Cortex of kidney (tissue), 1 donor: Measurements from ENCODE around the gene TEAD1.
A peak's percentile ranks its signal among the peaks of the same experiment; 100 is the strongest.

Source experiments
- DNase-seq: peaks from one replicate; lab custom pipeline; 2025; lab: John Stamatoyannopoulos, UW

TEAD1 gene

GRCh38 chr11:12673924-12674570 is at the start of gene TEAD1:
Gene TEAD1, plus strand, starts transcription at chr11:12674421.
- peak; percentile 76 for DNase-seq

- DNase-seq: no peak
These were observed 49.6 kb upstream of the TEAD1 start for GRCh38 chr11:12624595-12624994.

- no peak for DNase-seq
These were observed 48.7 kb upstream of the TEAD1 start for GRCh38 chr11:12625438-12626071.

- no peak for DNase-seq
These were observed 47.6 kb upstream of the TEAD1 start for GRCh38 chr11:12626616-12627015.

GRCh38 chr11:12628314-12628713 is 45.9 kb upstream of the TEAD1 start:
- no peak for DNase-seq

- DNase-seq: no peak
These were observed 44.5 kb upstream of the TEAD1 start for GRCh38 chr11:12629601-12630313.

- no peak for DNase-seq
These were observed 42.6 kb upstream of the TEAD1 start for GRCh38 chr11:12631651-12632050.

GRCh38 chr11:12634329-12634728 is 39.9 kb upstream of the TEAD1 start:
- no peak for DNase-seq

GRCh38 chr11:12636871-12637410 is 37.3 kb upstream of the TEAD1 start:
- no peak for DNase-seq

GRCh38 chr11:12639388-12639787 is 34.8 kb upstream of the TEAD1 start:
- DNase-seq: no peak

- DNase-seq: no peak
These were observed 33.9 kb upstream of the TEAD1 start for GRCh38 chr11:12640355-12640754.

GRCh38 chr11:12640926-12641849 is 33.0 kb upstream of the TEAD1 start:
- no peak for DNase-seq

- no peak for DNase-seq
These were observed 32.2 kb upstream of the TEAD1 start for GRCh38 chr11:12642040-12642439.

- no peak for DNase-seq
These were observed 31.3 kb upstream of the TEAD1 start for GRCh38 chr11:12642806-12643428.

GRCh38 chr11:12646478-12646877 is 27.7 kb upstream of the TEAD1 start:
- DNase-seq: no peak

GRCh38 chr11:12653729-12654128 is 20.5 kb upstream of the TEAD1 start:
- no peak for DNase-seq

GRCh38 chr11:12655842-12656241 is 18.4 kb upstream of the TEAD1 start:
- no peak for DNase-seq

GRCh38 chr11:12657336-12657735 is 16.9 kb upstream of the TEAD1 start:
- DNase-seq: no peak

GRCh38 chr11:12657981-12658380 is 16.2 kb upstream of the TEAD1 start:
- no peak for DNase-seq

GRCh38 chr11:12662101-12662689 is 12.0 kb upstream of the TEAD1 start:
- DNase-seq: no peak

- DNase-seq: no peak
These were observed 9.8 kb upstream of the TEAD1 start for GRCh38 chr11:12664385-12664784.
